HG02763 (cell line): Measurements from ENCODE around the gene TMEM132D.

Experiments used
- ATAC-seq: cut with Tn5 transposase; IDR thresholded peaks from one replicate; pipeline ENCODE4 v1.9.1; 2021; ENCODE audit warnings: mild to moderate bottlenecking, moderate library complexity; ENCODE audit not compliant: unreplicated experiment

The TMEM132D gene

DNA sequence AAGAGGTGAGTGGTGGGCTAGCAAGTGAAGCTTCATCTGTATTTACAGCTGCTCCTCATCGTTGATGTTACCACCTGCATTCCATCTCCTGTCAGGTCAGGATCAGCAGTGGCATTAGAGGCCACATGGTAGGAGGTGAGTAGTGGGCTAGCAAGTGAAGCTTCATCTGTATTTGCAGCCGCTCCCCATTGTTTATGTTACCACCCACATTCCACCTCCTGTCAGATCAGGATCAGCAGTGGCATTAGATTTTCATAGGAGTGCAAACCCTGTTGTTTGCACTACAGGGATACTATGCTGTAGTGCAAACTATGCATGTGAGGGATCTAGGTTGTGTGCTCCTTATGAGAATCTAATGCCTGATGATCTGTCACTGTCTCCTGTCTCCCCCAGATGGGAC is 531.5 kb downstream of the TMEM132D start:
- no peak for ATAC-seq

DNA sequence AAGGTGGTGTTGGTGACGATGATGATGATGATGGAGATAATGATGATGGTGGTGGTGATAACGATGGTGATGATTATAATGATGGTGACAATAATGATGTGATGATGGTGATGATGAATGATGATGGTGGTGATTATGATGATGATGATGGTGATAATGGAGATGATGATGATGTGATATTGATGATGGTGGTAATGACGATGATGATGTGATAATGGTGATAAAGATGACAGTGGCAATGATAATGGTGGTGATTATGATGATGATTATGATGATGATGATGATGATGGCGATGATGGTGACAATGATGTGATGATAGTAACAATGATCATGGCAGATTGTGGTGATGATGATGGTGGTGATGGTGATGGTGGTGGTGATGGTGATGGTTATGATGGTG is 532.6 kb downstream of the TMEM132D start:
- ATAC-seq = no peak

DNA sequence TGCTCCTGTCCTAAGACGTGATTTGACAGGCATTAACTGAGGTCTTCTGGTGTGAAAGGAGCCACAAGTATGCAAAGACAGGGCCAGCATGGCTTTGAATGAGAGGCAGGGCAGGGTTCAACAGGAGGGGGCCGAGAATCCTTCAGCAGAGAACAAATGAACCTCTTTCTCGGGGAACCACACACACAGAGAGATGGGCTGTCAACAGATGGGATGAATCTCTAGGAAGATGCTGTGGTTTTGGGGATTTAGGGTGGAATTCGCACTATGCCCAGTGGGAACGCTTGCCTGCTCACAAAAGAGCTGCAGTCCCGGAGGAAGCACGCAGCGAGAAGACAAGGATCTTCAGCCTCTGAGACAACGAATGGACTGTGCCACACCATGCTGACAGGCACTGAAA is 537.2 kb downstream of the TMEM132D start:
- no peak for ATAC-seq

DNA sequence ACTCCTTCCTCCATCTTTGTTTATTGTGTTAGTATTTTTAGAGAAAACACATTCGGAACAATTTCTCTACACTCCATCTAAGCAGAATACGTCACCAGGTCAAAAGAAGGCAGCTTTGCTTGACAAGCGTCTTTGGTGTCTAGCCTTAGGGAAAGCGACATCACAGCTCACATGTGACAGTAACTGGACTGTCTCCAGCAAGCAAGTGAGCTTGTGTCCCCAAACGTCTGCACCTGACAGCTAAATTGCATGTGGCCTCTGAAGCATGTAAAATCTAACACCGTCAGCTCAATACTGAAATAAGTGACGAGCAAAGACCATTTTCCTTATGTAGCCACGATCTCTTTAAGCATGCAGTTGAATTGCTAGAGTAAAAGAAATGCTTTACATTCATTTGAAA is 540.8 kb downstream of the TMEM132D start:
- ATAC-seq = no peak

DNA sequence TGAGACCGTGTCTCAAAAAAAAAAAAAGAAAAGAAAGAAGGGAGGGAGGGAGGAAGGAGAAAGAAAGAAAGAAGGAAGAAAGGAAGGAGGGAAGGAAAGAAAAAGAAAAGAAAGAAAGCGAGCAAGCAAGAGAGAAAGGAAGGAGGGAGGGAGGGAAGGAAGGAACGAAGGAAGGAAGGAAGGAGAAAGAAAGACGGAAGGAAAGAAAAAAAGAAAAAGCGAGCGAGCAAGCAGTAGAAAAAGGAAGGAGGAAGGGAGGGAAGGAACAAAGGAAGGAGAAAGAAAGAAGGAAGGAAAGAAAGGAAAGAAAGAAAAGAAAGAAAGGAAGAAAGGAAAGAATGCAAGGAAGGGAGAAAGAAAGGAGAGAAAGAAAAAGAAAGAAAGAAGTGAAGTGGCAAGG is 546.6 kb downstream of the TMEM132D start:
- ATAC-seq = no peak

DNA sequence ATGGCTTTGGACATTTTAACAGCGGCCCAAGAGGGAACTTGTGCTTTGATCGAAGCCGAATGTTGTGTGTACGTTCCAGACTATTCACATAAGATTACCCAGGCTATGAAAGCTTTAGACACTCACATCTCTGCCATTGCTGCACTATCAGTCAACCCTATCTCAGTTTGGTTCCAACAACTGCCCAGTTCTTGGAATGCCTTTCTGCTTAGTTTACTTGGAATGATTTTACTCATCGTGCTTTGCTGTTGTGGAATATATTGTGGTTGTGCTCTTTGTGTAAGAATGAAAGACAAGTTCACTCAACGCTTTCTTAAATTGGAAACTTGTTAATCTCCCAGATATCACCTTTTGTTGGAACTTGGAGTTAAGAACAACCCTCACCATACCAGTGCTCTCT is 552.3 kb downstream of the TMEM132D start:
- ATAC-seq = no peak

DNA sequence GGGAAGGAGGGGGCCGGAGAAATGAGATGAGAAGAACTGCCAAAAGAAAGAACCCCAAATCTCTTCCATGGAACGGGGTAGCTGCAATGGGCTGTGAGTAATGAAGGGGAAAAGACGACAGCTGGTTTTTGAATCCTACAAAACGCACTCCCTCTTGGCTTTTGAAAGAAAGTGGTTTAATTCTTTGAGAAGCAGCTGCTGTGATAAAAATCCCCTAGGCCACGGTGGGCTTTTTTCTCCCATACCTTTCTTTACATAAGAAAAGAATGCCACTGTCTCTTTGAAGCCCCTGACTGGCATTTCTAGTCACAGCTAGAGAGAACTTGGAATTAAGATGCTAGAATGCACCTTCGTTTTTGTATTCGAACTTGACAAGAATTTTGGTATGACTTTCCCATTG is 564.5 kb downstream of the TMEM132D start:
- no peak for ATAC-seq

DNA sequence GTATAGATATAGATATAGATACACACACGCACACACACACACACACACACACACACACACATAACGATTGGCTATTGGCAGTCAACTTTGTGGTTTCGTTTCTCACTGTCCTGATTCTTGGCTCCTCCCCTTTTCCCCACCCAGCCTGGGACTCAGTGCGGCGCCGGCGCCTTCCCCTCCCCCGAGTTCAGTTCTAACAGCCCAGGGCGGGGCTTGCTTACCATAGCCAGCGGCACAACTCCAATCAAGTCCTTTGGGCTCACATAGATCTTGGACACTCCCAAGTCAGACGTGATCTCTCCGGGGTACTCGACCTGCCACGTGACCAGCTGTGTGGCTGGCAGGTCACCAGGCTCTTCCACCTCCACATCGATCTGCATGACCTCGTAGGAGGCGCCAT is 566.4 kb downstream of the TMEM132D start:
- ATAC-seq = no peak

DNA sequence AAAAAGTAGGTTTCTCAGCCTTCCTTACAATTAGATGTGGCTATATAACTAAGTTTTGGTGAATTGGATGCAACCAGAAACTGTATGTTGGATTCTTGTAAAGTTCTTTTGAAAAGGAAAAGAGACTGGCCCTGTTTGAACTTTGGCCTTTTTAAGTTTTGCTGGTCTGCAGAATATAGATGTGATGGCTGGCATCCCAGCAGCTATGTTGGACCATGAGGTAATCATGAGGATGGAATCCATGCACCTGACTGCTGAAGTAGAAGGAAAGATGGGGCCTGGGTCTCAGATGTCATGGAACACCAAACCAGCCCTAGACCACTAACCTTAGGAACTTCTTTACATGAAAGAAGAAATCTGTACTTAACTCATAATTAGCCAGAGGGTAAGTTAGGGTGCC is 568.1 kb downstream of the TMEM132D start:
- ATAC-seq = no peak

DNA sequence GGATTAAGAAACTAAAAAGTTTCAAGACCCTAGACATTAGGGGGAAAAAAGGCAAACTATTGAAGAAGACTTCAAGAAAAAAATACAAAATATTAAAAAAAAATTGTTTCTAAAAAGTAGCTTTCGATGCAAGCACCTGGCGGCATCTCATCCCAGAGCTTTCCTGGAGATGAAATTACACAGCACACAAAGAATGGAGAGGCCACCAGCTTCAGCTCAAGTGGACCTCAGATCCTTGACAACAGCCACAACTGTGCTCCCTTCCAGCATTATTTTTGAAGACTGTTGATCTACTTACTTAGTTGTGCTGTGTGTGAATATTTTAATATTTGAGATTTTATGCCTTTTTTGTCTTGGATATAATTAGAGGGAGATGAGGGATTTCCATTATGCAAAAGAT is 571.5 kb downstream of the TMEM132D start:
- ATAC-seq = no peak

DNA sequence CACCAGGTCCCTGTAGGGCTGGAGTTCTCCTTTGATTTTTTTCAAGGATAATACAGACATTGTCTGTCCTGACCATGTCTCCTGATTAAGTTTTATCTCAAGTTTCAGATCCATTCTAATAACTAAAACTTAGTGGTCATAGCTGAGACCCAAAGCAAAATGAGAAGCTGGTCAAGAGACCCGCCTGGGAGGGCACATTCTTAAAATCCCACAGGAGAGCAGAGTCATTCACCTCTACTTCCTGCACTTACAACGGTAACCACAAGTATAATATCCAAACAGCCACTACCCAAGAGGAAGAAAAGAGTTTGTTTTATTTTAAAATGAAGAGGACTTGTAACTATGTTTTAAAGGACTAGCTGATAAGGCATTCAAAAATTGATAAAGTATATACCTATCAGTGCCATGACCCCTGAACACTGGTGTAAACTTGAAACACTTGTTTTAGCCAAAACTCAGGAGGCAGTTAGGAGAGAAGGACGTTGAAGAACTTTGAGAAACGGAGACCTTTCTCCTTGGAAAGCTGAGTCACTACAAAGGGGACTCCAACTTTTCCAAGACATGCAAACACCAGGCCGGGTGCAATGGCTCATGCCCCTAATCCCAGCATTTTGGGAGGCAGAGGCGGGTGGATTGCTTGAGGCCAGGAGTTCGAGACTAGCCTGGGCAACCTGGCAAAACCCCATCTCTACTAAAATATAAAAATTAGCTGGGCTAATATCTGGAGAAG is 572.3 kb downstream of the TMEM132D start:
- no peak for ATAC-seq

DNA sequence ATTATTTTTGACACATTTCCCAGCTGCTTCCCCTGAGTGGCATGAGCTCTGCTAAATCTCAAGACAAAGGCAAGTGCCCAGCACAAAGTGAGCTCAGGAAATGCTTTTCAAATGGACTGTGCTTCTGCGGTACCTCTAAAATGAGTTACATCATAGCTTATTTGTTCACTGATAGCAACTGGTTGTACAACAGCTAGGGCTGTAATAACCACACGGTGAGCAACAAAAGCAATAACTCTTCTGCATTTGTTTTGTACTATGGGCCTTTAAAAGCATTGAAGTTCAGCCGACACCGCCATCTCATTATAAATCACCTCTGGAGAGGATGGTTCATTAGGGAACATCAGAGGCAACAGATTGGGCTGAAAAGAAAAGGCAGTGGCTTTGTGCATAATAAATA is 575.6 kb downstream of the TMEM132D start:
- no peak for ATAC-seq

DNA sequence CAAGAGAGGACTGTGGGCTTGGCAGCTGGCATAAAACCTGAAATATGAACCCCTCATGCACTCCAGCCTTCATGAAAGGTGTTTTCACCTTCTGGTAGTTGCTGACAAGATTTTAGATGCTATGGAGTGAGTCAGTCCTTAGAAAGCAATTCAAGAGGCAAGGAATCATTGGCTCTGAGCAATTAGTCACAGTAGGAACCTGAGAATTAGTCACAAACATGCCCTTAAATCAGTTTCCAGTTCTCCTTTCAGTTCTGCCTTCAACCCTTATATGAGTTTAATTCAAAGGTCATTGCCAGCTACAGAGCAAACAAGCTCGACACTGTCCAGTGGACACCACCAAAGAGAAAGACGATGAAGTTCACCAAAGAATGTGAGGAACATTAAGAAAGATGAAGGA is 578.3 kb downstream of the TMEM132D start:
- no peak for ATAC-seq

DNA sequence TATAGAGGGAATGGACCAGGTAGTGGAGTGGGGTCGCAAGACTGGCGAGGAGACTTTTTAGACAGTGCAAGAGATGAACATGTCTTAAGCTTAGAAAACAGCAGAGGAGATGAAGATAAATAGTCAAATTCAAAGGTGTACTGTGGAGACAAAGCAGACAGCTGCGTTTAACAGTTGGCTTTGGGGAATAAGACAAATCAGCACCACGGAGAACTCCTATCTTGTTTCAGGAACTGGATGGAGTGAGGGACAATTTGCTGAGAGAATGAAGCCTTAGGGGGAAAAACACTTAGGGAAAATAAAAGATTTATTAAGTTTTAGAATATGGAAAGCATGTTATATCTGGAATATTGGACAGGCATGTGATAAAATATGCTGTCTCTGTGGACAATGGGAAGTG is 591.8 kb downstream of the TMEM132D start:
- ATAC-seq = no peak

DNA sequence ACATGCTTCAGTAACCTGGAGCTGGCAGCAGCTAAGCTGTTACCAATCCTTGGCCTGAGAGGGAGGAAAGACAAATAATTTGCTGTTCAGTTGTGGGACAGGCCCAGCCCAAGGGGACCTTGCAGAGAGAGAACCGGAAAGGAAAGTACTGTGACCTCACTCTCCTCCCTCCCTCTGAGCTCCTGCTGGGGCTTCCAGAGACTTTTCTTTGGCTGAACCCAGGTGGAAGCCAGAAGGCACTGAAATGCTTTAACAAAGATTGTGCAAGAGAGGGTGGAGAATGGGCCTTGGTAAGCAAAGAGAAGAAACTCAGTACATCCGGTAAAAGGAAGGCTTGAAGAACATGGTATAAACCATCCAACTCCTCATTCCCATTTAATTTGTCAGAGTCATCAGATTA is 593.5 kb downstream of the TMEM132D start:
- ATAC-seq = no peak

DNA sequence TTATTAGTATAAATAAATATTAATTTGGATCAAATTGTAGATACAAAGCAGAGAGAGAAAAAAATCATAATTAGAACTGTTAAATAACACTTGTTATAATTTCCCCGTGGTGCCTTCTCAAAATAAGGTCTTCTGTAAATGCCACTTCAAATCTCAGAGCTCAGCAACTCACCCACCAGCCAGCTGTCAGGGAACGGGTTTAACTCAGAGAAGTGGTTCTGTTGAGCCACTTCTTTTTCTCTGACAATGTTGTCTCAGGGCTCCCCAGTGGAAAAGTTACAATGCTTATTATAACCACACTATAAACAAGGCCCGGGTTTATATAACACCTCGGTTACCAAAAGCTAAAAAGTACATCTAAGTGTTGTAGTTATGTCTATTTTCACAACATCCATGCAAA is 598.0 kb downstream of the TMEM132D start:
- no peak for ATAC-seq

DNA sequence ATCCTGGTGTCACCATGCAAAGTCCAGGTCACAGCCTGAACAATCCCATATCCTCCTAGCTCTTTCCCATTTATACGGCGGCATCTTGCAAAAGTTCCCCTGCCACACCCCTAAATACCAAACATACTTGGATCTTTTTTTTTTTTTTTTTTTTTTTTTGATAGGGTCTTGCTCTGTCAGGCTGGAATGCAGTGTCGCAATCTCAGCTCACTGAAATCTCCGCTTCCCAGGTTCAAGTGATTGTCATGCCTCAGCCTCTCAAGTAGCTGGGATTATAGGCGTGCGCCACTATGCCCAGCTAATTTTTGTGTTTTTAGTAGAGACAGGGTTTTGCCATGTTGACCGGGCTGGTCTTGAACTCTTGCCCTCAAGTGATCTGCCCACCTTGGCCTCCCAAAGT is 599.3 kb downstream of the TMEM132D start:
- no peak for ATAC-seq

DNA sequence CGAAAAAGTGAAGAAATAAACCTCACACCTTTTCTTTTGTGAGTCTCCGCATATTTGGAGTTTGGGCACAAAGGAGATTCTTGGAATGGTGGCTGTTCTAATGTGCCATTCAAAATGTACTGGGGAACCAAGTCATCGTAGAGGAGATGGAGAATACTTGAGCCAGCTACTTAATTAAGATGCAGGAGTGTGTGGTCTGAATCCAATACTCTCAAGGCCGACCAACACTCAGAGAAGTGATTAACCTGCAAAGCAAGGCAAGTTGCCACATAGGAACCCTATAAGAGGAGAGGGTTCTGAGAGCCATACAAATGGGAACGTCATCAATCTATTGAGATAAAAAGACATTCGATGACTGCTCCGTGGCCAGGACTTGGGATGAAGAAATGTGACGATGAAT is 603.8 kb downstream of the TMEM132D start:
- ATAC-seq = no peak

DNA sequence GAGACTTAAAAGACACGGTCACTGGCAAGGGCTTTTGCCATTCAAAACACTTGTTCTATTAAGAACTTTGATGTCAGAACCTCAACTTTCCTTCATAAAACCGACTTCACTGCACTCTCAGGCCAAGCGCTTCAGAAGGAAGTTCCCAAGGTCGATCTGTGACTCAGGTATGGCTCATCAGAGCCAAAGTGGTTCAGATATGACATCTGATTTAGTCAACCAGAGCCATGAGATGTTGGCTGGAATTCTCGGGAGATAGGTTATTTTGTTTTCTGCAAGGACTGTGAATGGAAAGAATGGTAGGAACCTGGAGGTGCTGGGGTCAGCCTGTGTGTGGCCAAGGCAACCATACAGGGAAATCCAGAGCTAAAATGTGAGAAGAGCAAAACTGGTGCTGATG is 604.9 kb downstream of the TMEM132D start:
- ATAC-seq = no peak

DNA sequence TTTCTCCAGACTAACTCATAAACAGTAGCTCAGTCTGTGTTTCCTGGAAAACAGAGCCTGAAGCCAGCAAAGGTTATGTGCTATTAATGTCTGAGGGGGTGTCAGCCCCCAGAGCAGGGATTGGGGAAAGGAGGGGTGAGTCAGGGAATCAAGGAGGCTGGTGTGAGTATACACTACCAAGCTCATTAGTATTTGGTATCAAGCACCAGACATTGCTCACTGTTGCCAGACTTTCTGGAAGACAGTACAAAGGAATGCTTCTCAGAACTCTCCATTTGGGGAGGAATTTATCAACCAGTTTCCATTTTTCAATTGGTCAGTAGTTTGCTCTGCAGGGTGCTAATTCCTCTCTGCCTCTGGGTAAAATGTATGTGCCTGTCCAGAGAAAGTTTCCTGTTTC is 607.2 kb downstream of the TMEM132D start:
- ATAC-seq = no peak

DNA sequence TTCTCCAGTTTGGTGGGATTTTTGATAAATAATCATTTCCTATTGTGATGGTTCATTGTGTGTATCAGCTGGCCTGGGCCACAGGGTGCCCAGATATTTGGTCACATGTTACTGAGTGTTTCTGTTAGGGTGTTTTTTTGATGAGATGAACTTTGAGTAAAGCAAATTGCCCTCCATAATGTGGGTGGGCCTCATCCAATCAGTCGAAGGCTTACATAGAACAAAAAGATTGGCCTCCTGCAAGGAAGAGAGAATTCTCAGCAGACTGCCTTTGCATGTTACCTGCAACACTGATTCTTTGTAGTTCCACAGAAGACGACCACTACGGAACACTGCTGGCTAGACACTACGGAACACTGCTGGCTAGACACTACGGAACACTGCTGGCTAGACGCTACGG is 609.0 kb downstream of the TMEM132D start:
- ATAC-seq = no peak

DNA sequence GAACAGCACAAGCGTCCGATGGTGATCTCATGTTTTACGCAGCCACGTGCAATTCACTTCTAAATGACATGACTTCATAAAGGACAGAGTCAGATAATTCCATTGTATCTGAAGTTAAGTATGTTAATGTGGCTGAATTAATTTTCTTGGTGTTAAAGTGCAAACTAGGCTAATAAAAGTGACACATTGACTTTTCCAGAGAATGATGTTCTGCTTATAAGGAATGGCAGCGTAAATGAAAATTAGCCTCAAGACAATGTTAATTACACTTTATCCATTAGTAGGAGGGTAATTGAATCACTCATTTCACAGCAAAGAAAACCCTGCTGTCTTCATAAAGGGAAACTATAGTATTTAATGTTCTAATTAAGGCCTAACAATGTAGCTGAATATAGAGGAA is 624.1 kb downstream of the TMEM132D start:
- ATAC-seq = no peak

DNA sequence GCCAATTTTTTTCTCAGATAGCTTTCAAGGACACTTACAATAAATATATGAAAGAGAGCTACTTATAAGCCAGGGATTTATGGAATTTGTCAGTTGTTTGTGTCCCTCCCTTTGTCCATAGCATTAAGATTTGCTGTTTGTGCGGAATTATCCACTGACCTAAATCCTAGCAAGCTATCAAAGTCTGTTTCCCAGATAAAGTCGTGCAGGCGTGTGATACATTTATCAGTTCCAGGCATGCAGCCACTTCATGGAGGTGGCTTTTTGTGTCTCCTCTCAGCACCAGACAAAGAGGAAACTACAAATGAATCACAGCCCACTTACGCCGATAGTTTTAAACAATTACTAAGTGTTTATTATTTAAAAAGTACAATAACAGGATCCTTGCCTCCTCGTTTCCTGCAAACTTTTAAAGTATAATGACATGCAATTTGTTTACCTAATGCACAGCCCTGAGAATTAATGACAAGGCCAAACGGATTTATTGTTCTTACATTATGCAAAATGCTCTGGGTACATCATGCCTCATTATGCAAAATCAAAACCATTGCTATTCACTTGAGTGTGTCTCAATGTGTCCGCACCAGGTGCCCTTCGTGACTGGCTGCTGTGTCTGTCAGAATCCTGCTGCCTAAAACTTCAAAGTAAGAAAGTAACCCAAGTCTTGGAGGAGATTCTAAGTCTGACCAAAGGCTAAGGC is 627.3 kb downstream of the TMEM132D start:
- ATAC-seq = no peak
